C1 segment of cervical spinal cord (tissue), 14 donors: ENCODE data around the gene FOXB1.

Experiments used
- DNase-seq, 14 donors: peaks; one replicate each; lab custom pipeline; 2025; lab: John Stamatoyannopoulos, UW

FOXB1 gene

GRCh38 chr15:59998950-59999611 lies 5.0 kb upstream of the FOXB1 start:
- DNase-seq: peak in 1 of 14 donors; percentile 5

- peak in 2 of 14 donors; percentile 27 to 52 for DNase-seq
These were observed 4.4 kb upstream of the FOXB1 start for GRCh38 chr15:59999612-60000112.

- peak in 2 of 14 donors; percentile 27 to 53 for DNase-seq
These were observed 3.8 kb upstream of the FOXB1 start for GRCh38 chr15:60000113-60000823.

- DNase-seq: peak in 1 of 14 donors; percentile 18
These were observed 3.1 kb upstream of the FOXB1 start for GRCh38 chr15:60000824-60001609.

GRCh38 chr15:60001610-60002527 lies 2.2 kb upstream of the FOXB1 start:
- DNase-seq: peak in 2 of 14 donors; percentile 22 to 34

- DNase-seq: no peak
These were observed 1.4 kb upstream of the FOXB1 start for GRCh38 chr15:60002528-60003218.

DNA sequence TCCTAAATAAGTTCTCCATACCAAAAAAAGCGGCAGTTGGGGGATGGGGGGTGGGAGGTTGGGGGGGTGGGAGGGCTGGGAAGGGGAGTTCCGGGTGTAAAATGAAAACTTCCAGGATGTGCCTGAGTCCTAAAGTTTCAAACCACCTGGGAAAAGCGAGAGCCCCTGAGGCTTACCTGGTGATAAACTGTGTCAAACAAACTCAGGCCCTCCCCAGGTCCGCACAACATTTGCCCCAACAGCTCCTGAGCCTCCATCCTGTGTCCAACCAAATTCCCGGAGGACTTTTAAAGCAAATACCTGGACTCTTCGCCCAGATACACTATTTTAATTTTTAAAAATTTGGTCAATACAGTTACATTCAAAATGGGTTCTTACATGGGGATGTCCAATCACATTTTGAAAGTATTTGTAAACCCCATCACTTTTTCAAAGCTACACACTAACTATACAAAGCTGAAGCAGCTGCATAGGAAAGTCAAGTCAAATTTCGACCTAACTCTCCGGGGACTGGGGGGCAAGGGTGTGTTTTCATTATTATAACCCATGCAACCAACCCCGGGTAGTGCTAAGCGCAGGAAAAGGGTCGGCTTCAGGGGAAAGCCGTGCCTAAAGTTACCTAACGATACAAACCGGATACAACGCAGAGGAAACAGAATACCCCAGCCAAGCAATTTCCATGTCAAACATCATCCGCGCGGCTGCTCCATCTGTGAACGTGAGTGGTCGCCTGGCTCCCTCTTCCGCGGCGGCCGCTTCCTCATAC lies 685 bp upstream of the FOXB1 start:
- no peak for DNase-seq

GRCh38 chr15:60004846-60005351 lies 788 bp downstream of the FOXB1 start:
- DNase-seq: no peak

GRCh38 chr15:60005352-60006202 lies 1.5 kb downstream of the FOXB1 start:
- no peak for DNase-seq

DNA sequence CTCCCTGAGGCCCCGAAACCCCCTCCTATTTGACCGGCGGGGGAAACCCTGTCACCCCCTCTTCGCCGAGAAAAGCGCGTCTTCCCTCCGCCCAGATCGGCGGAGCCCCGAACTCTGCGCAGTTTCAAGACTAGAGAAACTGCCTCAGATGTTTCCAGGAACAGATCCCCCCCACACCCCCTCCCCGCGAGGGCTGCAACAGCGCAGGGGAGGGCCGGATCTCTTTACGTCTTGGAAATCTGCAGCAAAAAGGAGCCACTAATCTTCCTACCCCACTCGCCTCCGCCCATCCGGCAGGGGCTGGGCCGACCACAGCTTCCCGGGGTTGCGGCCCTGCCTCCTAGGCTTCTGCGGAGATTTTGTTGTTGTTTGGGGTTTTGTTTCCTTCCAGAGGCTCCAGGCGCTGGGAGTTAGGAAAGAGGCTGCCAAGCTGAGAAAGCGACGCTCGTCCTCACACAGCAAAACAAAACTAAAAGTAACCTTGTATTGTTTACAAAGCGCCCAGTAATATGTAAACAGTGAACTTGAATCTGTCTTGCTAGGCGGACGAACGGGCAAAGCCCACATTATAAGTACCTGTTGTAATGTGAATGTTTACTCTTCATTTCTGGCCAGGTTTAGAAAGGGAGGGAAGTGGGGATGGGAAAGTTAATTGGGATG lies 2.2 kb downstream of the FOXB1 start:
- peak in 4 of 14 donors; percentile 17 to 63 (median 32) for DNase-seq

DNA sequence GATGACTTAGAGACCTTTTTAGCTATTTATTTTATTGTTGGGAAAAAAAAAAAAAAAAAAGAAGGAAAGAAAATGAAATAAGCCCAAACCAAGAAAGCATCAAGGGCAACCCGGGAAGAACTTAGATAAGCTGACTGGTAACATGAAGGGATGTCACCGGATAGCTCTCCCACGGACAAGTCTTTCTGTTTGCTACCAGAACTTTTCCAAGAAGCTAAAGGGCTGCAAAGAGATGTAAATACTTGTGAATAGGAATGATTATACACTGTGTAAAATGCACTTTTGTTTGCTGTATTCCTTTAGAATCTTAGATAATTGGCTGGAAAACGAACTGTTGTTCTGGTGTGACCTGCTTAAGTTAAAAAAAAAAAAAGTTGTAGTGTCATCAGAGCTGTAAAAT lies 2.8 kb downstream of the FOXB1 start:
- no peak for DNase-seq

DNA sequence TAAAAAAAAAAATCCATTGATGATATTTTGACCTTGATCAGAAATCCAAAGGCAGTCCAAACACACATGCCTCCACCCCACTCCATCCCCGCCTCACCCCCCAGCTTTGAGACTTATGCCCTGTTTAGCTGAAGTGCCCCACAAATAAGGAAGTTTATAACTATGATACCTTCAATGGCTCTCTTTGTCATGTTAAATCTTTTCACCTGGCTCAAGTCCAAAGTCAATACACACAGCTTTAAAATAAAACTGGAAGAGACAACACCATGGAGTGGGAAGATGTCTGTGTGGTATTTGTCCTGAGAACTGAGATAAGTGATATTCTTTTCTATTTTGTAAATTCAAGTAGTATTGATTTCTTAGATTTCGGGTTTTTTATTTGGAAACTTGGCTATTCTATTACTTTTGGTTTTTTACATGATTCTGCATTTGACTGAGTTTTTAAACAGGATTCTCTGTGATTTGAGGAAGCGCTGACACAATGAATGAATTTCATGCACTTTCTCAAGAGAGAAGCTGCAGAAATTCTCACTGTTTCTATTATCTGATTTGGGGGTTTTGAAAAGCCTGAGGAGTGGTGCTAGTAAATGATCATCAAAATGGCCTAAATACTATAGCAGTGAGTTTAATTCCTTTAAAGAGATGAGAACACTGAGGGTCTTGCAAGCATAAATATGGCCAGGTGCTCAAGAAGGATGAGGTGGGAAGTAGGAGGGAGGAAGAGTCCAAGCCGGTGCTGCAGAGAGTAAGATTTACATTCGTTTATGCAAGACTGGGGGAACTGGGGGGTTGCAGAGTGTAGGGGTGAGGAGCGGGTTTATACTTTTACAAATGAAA lies 5.2 kb downstream of the FOXB1 start:
- DNase-seq: no peak

DNA sequence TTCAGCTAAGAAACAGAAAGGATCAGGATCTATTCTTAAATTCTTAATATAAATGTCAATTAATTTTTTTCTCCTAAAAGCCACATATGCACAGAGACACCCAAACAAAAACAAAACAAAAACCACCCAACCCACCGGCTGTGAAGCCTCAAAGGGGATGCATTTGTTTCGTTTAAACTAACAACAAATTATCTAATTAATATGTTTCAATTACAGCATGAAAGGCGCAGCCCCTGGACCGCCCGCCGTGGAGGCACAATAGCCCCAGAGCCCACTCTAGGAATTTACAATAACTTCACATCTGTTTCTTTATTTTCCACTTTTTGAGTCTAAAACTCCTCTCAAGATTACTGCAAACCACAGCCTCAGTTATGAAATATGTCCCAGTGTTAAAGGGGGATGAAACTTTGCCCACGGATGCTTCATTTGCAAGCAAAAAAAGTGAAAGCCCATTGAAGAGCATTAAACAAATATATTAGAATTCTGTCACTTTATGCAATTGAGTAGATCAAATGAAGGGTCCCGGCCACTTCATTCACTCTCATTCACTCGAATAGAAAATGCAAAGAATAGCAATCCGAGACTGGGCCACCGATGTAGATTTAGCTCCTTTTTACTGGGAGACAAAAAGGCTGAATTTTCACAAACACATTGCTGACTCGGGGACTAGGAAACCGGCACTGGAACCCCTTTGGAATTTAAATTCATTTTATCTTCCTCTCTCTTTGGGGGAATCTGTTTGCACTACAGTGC lies 6.0 kb downstream of the FOXB1 start:
- no peak for DNase-seq

GRCh38 chr15:60010858-60011257 lies 6.7 kb downstream of the FOXB1 start:
- DNase-seq: no peak

GRCh38 chr15:60012695-60013094 lies 8.6 kb downstream of the FOXB1 start:
- no peak for DNase-seq
